Activated CD8-positive, alpha-beta memory T cell treated with anti-CD3 and anti-CD28 coated beads for 24 hours (primary cell): ENCODE data around the gene PPM1J.
"Not testable (repeated sequence)": the region's sequence is repeated elsewhere in the genome, so short reads cannot be mapped to it uniquely, and the experiment has no call there.

ENCODE experiments used
- DNase-seq: peaks from one replicate; pipeline ENCODE4 v3.0.0-alpha.2; 2020

Gene PPM1J, protein sequence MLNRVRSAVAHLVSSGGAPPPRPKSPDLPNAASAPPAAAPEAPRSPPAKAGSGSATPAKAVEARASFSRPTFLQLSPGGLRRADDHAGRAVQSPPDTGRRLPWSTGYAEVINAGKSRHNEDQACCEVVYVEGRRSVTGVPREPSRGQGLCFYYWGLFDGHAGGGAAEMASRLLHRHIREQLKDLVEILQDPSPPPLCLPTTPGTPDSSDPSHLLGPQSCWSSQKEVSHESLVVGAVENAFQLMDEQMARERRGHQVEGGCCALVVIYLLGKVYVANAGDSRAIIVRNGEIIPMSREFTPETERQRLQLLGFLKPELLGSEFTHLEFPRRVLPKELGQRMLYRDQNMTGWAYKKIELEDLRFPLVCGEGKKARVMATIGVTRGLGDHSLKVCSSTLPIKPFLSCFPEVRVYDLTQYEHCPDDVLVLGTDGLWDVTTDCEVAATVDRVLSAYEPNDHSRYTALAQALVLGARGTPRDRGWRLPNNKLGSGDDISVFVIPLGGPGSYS

GRCh38 chr1:112715264-112716053, at the start of gene PPM1J:
TSS of gene PPM1J (minus strand) at chr1:112715332. CDS start at chr1:112715301, 31 bp downstream.
- DNase-seq, result peak; percentile 99

DNA sequence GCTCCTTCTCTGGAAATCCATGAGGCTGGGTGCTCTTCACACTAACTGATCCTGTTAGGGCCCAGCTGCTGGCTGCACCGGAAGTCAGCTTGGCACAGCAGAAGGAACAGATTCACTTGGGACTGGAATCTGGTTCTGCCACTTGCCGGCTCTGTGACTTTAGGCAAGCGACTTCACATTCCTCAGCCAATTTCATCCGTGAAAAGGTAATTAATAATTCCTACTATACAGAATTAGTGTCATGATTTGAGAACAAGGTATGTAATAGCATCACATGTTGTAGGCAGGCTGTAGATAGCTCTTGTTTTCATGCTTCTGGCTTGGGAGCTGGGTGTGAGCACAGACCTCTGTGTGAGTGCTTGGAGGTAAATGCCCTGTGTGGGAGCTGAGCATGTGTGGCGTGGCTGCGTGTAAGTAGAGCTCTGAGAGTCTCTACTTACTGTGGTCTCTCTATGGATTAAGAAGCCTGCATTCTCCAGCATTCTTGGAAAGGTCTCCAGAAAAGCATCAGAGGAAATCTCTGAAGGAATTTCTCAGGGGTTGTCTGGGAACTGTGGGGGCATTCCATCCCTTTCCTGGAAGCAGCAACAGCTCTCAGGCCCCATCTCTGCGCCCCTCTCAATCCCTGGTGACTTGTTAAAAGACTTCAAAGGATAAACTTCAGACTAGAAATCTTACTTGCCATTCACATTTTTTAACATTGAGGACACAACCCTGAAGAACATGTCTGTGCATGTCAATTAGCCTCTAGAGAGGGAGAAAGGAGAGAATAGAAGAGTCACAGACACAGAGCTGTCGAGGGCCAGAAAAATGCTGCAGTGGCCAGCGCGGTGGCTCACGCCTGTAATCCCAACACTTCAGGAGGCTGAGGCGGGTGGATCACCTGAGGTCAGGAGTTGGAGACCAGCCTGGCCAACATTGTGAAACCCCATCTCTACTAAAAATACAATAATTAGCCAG, 47.7 kb upstream of the PPM1J start:
- no peak for DNase-seq

DNA sequence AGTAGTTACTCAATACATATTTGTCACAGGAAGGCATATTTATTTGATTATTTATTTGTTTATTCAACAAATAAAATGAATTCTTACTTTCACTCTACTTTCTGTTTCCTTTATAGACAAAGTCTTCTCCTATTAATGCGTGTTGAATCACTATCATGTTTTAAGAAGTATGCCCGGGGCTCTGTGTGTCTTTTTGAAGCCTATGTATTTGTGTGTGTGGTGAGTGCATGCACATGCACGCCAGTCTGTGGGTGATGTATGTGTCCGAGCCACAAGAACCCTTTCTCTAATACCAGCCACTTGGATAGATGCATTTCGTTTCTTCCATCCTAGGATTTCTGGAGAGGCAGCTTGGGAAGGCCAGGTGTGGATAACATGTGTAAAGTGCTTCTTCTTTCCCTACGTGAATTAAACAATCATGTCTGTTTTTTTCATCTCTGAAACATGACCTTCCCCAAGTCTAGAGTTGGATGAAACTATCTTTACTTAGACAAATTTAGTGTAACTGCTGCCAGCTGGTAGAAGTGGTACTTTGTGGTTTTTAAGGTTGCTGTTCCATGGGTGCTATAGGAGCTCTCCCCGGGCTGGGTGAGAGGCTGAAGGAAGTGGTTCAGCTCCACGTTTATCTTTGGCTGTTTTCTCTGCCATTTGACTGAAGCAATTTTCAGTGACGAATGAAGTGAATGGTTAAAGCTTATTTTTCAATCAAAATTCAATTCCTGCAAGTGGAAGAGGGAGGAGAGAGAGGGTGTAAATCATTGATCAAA, 46.8 kb upstream of the PPM1J start:
- no peak for DNase-seq

- no peak for DNase-seq
Observed at GRCh38 chr1:112759228-112759627, 44.1 kb upstream of the PPM1J start.

GRCh38 chr1:112754116-112754628, 39.0 kb upstream of the PPM1J start:
- DNase-seq, result no peak

DNA sequence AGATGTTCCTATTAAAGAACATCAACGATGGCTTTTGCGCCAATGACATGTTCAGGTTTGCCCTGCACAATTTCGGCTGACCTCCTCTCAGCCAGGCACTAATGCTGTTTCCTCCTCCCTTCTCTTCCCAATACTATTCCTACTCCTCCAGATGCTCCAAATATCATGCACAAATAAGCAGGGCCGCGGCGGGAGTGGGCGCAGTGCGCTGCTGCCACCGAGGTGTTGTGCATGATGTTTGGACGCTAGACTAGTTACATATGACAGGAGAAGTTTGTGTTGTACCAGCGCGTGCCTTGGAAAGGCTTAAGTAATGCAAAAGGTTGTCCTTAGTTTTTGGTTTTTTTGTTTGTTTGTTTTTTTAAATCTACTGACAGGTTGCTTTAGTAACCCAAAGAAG, 33.3 kb upstream of the PPM1J start:
- no peak for DNase-seq

GRCh38 chr1:112744009-112744578, 29.0 kb upstream of the PPM1J start:
- DNase-seq, result no peak

DNA sequence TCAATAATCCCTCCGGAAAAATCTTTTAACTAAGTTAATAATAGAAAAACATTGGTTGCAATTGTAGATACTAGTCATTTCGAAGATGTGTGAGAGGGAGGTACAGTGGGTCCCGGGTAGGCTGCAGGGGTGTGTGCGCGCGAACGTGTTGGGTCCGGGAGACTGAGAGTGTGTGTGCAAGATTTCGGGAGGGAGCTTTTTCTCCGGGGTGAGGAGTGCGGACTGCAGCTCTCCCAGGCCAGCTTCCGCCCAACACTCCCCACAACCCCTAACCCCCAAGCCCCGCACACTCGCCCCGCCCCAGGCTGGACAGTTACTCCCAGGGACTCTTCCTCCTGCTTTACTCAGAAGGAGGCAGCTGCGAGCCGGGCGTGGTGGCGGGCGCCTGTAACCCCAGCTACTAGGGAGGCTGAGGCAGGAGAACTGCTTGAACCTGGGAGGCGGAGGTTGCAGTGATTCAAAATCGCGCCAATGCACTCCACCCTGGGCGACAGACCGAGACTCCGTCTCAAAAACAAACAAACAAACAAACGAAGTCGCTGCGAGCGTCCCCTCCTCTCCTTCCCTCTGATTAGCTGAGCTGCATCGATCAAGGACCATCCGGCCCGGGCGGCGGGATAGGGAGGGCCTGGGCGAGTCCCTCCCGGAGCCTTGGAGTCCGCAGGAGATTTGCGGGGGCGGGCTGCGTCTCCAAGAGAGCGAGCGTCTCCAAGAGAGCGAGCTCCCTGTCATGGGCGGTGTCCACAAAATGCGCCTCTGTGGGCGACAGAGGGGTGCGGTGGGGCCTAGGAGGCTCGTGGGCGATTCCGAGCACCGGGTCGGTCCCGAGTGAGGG, 28.3 kb upstream of the PPM1J start:
- DNase-seq, result no peak

GRCh38 chr1:112737573-112737972, 22.4 kb upstream of the PPM1J start:
- no peak for DNase-seq

- DNase-seq, result no peak
Observed at GRCh38 chr1:112735752-112736151, 20.6 kb upstream of the PPM1J start.

DNA sequence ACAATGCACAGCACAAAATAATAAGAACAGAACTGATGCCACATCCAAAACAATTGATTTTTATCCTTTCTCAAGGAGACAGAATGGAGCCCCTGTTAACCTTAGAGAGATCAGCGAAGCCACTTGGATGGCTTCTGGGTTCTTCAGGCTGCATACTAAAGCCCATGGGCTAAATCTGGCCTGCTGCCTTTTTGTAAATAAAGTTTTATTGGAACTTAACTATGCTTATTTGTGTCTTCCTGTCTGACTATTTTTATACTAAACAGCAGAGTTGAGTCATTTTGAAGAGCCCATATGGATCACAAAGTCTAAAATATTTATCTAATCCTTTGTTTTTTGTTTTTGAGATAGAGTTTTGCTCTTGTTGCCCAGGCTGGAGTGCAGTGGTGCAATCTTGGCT, 16.3 kb upstream of the PPM1J start:
- DNase-seq, result no peak

DNA sequence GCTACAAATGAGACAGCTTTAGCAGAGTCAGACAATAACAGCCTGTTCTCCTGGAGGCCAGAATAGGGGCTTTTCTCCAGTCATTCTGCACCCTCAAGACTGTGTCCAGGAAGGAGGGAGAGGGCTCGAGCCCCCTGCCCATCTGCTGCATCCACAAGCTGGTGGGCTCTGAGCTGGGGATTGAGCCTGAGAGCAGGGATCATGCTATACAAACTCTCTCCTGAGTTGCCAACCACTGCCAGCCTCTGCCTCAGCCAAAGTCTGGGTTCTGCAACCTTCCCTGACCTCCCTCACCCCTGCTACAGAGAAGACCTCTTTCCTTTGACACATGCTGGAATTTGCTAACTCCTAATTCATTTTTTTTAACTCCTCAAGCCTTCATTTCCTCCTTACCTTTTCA, 14.8 kb upstream of the PPM1J start:
- DNase-seq, result no peak

DNA sequence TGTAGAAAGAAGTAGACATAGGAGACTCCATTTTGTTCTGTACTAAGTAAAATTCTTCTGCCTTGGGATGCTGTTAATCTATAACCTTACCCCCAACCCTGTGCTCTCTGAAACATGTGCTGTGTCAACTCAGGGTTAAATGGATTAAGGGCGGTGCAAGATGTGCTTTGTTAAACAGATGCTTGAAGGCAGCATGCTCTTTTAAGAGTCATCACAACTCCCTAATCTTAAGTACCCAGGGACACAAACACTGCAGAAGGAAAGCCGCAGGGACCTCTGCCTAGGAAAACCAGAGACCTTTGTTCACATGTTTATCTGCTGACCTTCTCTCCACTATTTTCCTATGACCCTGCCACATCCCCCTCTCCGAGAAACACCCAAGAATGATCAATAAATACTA, 13.9 kb upstream of the PPM1J start:
- DNase-seq, result not testable (repeated sequence)

DNA sequence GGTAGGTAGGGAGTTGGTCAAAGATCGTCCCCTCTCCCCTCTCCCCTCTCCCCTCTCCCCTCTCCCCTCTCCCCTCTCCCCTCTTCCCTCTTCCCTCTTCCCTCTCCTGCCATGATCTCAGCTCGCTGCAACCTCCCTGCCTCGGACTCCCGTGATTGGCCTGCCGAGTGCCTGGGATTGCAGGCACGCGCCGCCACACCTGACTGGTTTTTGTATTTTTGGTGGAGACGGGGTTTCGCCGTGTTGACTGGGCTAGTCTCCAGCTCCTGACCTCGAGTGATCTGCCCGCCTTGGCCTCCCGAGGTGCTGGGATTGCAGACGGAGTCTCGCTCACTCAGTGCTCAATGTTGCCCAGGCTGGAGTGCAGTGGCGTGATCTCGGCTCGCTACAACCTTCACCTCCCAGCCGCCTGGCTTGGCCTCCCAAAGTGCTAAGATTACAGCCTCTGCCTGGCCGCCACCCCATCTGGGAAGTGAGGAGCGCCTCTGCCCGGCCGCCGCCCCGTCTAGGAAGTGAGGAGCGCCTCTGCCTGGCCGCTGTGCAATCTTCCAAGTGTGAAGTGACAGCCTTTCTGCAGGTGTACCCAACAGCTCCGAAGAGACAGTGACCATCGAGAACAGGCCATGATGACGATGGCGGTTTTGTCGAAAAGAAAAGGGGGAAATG, 13.3 kb upstream of the PPM1J start:
- not testable (repeated sequence) for DNase-seq

DNA sequence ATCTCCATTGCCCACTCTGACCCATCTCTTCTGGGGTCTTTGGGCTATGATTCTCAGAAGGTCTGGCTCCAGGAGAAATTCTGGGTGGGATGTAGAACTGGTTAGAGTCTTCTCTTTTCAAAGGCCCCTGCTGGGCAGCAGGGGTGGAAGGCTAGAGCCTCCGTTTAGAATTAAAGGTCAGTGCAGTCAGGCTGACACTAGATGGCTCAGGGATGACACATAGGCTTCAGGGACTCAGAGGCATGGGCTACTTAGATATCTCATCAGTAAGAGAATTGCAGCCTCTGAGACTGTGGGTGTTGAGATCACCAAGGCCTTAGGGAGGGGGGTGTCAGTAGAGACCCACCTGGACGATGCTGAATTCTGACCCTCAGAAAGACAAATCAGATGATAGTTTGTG, 12.6 kb upstream of the PPM1J start:
- no peak for DNase-seq

DNA sequence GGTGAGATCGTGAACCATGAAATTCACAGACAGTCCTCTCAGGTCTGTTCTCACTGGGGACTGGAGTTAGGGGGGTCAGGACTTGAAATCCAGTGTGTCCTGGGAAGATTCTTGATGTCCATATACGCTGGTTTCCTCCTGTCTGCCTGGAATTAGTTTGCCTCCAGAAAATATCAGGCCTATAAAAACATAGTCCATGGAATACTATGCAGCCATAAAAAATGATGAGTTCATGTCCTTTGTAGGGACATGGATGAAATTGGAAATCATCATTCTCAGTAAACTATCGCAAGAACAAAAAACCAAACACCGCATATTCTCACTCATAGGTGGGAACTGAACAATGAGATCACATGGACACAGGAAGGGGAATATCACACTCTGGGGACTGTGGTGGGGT, 9.1 kb upstream of the PPM1J start:
- DNase-seq, result not testable (repeated sequence)

DNA sequence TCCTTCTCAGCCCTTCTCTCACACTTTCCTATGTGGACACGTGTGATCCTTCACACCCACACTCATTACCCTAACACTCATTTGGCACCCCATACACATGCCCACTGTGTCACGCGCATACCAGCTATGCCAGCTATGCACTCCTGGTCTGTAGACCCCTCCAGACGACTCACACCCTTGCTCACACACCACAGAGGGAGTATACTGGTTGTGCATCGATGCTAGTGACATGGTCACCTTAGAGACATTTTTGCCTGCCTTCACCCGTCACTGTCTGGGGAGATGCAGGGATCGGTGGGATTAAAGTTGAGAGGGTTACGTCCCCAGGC, 8.3 kb upstream of the PPM1J start:
- no peak for DNase-seq

GRCh38 chr1:112722601-112723510, 7.7 kb upstream of the PPM1J start:
- no peak for DNase-seq

DNA sequence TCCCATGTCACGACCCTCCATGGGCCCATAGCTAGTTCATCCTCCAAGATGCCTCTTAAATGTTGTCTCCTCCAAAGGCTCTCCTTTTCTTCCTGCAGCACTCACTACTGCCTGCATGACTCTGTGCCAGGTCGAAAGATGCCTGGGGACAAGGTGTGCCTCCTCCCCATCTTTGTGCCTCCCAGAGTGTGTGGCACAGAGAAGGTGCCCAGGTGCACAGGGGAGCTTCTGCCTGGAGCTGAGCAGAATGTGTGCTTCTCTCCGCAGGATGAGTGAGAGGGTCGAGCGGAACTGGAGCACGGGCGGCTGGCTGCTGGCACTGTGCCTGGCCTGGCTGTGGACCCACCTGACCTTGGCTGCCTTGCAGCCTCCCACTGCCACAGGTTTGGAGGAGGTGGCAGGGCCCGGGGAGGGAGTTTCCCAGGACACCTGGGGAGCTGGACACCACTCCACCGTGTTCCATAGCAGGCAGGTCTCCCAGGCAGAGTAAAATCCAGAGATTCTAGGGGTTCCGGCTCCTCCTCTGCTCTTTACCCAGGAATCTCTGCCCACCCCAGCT, 6.9 kb upstream of the PPM1J start:
- DNase-seq, result no peak
